Femur (tissue), 1 donor: ENCODE measurements around the gene BHLHA15.
"Not testable (repeated sequence)": the region's sequence is repeated elsewhere in the genome, so short reads cannot be mapped to it uniquely, and the experiment has no call there.

Source experiments
- DNase-seq: peaks from one replicate; pipeline ENCODE4 v3.0.0-alpha.2; 2017

Gene BHLHA15

GRCh38 chr7:98211676-98212531, 665 bp downstream of the BHLHA15 start:
- no peak for DNase-seq

GRCh38 chr7:98212532-98213041, 1.3 kb downstream of the BHLHA15 start:
- DNase-seq = no peak

- DNase-seq = no peak
These were observed 2.2 kb downstream of the BHLHA15 start for GRCh38 chr7:98213296-98213887.

DNA sequence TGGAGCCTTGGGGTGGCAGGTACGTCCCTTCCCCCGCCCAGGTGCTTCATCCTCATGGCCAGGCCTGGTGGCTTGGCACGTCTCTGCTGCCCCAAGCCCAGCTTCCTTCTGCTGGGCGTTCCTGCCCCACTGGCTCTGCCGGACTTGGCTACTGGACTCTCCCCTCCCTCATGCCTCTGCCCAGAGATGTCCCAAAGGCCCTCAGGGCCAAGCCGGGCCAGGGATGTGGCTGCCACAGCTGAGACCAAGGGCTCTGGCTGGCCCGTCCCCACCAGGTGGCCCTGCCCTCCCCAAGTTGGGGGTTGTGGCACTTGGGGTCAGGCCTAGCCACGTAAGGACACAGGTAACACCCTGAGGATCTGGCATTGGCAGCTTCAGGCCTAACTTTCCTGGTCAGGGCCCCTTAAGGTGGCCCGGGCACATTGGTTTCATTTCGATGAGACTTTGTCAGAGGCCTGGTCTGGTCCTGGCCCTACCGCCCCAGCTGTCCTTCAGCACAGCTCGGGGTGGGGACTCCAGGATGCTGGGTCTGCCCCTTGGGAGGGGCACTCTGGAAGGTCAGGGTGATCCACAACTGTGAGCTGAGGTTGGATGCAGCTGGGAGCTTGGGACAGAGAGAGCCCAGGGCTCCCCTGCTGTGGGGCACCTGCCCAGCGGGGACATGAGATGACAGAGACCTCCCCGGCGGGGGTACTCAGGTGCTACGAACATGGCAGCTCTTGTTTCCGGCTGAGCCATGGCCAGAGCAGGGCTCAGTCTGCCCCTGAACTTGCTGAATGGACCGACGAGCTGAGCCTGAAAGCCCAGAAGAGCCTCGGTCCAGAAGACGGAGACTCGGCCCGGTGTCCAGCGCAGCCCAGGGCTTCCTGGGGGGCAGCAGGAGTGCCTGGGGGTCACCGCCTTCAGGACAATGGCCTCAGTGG, 2.9 kb downstream of the BHLHA15 start:
- DNase-seq = no peak

- DNase-seq = no peak
These were observed 3.6 kb downstream of the BHLHA15 start for GRCh38 chr7:98214811-98215321.

GRCh38 chr7:98215561-98216495, 4.6 kb downstream of the BHLHA15 start:
- no peak for DNase-seq

GRCh38 chr7:98216941-98217622, 5.8 kb downstream of the BHLHA15 start:
- no peak for DNase-seq

DNA sequence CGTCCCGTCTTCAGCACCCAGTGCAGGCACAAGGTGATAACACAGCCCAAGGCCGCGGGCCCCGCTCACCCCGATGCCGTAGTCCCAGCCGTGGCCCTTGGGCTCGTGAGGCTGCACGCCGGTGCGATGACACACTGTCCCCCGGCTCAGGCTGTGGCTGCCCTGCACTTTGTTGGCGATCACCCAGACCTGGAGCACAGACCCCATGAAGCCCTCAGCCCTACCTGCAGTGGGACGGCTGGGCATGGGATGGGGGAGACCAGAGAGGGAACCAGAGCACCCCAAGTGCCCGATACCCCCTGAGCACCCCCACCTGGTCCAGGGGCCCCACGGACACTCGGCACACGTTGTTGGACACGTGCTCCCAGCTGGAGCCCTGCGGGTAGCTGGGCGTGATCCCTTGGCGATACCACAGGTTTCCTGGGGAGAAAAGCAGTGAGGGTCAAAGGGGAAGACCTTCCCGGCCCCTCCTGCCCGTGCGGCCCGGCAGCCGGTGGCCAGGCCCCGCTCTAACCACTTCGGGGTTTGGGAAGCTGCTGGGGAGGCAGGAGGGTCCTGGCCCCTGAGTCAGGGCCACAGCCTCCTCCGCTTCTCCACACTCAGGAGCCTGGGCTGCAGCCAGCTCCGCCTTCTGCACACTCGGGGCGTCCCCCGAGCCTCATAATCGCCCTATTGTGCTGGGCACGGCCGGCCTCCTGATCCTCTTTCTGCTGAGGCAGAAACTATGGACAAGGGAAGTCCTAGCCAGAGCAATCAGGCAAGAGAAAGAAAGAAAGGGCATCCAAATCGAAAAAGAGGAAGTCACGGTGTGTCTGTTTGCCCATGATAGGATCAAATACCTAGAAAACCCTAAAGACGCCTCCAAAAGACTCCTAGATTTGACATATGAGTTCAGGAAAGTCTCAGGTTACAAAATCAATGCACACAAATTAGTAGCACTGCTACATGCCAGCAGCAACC, 6.7 kb downstream of the BHLHA15 start:
- no peak for DNase-seq

GRCh38 chr7:98219382-98219781, 8.1 kb downstream of the BHLHA15 start:
- DNase-seq = not testable (repeated sequence)

DNA sequence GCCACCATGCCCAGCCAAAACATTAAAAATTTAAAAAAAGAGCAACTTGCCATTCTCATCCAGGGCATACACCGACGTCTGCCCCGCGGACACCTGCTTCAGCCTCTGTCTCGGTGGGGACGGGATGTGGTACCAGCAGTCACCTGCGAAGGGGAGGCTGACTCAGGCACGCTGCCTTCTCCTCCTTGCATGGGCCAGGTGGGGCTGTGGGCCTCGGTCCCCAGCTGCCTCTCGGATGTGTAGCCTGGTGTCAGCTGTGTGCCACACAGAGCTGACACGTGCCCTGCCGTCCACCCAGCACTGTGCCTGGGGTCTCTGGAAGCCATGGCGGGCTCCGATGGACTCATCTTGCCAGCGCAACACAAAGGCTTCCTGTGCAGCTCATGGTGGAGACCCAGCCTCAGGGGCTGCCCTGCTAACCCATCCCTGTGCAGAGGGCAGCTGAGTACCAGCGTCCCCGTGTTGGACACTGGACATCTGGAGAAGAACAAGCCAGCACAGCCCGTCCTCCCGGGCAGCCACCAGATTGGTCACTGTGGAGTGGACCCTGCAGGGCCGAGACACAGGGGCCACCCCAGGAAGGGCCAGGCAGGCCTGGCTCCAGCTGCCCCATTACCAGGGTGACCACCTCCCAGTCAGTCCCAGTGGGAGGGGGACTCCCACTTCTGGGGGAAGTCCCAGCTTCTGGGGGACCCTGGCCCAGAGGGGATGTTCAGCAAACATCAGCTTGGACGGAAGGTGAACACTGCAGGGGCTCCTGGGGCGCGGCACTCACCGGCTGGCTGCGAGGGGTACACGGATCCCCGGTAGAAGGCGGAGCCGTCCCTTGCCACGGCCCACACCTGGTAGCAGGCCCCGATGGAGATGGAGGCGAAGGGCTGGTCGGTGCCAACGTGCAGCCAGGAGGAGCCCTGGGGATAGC, 10.6 kb downstream of the BHLHA15 start:
- no peak for DNase-seq

DNA sequence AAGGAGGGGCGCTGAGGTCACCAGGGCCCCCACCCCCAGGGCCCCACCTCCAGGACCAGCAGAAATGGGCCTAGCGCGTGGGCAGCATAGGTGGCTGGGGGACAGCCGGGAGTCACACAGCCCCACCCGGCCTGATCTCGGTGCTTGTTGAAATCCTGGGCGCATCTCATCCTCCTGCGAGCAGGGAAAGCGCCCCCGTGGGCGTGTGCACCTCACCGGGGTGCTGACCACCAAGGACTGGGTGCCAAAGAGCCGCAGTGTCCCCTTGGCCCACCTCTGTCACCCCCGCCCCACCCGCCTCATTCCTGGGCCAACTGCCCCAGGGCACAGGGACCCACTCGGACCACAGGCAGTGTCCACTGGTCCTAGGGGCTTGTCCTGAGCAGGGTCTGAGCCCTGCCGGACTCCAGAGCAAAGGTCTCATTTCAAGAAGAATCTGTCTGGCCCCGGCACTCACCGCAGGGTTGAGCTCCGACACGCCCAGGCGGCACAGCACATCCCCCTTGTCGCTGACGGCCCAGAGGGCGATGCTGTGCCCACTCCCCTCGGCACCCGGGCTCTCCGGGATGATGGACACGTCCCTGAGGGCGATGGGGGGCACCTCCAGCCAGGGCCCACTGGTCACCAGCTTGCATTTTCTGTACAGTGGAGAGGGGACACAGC, 11.4 kb downstream of the BHLHA15 start:
- no peak for DNase-seq

DNA sequence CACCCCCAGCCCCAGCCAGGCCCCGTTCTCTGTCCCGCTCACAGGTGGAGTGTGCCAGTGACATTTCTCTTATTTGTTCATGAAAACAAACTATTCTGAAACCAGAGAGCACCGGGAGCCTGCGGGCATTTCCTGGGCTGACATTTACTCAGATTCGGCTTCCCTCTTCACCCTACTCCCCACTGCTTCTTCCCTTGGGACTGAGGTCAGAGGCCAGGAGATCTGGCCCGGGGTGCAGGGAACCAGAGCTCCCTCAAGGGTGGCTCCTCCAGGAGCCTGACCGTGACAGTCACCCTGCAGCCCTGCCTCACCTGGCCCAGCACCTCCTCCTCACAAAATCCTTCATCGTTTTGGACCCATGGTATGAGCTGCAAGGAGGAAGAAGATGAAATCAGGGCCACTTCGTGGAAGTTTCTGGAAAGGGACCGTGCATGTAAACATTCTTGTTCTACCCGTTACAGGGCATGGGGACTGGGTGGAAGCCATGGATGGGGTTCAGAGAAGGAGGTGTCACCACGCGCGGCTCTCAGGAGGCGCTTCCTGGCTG, 12.2 kb downstream of the BHLHA15 start:
- peak; percentile 5 for DNase-seq

DNA sequence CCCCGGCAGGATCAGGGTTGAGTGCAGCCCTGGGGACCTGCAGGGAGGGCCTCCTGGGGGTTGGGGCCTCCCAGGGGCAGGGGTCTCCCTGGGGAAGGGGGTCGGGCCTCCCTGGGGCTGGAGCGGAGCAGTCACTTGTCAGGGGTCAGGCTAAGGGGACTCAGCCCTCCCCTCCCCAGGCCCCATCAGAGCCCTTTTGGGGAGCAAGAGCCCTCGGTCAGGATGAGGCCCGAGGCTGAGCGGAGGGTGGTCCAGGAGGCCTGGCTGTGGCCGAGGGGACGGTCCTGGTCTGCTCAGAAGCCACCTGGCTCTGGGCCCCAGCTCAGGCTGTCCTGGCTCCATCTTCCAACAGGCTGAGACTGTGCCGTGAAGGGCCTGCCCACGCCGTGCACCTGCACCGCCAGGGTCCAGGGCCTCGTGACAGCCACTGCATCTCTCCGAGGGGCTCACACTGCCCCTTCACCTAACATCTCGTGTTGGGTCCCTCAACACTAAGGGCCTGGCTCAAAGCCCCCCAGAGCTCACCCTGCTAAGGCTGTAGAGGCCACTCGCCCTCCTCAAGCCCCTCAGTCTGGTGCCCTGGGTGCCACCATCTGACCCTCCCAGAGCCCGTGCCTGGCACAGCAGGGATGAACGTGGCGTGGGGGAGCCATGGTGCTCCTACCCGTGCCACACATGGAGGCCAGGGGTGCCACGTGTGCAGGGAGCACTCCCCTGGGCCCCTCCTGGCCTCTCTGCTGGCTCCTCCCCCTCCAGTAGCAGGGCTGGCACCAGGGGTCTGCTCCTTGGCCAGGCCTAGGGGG, 12.9 kb downstream of the BHLHA15 start:
- peak; percentile 12 for DNase-seq

DNA sequence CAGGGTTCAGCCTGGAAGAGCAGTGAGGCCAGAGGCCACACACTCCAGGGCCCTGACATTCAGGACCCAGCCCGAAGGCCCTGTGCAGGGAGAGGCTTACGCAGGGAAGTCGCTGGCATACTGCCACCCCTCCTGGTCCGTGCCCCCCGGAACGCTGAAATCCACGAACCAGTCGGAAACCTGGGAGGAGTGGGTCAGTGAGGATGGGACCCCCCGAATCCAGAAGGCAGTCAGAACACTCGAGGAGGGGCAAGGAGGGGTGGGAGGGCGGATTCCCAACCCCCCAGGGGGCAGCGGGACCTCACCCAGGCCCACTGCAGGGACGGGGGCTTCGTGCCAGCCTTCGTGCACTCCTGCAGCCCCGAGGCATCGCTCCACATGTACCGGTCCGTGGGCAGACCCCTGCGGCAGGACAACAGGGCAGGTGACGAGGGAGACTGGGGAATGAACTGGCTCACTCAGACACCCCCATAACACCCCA, 13.5 kb downstream of the BHLHA15 start:
- DNase-seq = peak; percentile 11

DNA sequence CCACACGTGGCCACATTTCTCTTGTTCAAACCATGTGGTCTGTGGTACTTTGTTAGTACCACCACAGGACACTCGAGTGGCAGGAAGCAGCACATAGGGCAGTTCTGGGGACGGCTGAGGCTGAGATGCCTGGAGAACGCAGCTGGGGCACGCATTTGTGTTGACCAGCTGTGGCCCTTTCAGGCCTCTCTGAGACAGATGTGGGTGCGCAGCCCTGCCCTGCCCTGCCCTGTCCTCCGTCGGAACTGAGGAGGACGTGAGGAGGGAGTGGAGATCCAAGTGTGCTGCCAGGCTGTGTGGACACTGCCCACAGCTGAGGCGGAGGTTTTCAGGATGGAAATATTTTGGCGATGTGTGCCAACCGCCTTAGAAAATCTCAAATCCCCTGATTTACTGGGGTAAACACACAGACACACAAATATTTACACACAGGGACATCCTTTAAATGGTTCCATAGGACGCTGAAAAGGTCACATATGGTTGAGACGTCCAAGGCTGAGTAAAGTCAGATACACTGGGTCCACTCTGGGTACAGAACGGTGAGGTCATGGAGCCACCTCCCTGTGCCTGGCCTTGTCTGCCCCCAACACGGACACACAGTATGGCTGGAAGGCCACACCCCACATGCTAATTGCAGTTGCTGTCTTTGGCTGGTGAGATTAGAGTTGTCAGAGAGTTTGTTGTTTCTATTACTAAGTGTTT, 14.8 kb downstream of the BHLHA15 start:
- DNase-seq = no peak

DNA sequence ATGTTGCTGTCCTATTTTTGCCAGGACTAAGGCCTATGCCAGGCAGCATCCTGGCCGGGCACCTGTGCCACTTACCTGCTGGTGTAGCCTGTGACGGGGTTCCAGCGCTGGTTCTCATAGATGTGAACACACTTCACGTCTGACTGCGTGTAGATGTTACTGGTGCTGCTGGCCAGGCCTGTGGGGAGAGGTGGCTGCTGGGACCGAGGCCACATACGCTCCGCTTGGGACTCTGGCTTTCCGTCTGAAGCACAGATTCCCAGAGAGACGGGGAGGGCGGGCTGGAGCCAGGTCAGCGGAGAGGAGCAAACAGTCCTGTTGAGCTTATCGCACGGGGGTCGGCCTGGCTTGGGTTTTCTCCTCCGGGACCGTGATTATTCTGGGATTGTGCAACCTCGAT, 16.7 kb downstream of the BHLHA15 start:
- DNase-seq = no peak
